Aorta (tissue), 5 donors: ENCODE measurements around the gene MAP2K3. TPM values are rescaled to one million over a fixed set of nuclear protein-coding genes. Genes with fewer than 3 reads are reported as not detected.
"Not testable (repeated sequence)": the region's sequence is repeated elsewhere in the genome, so short reads cannot be mapped to it uniquely, and the experiment has no call there.

Experiments used
- ATAC-seq: fragments of 200-7000 bp; cut with Tn5 transposase; one replicate; pipeline ENCODE4 v1.9.1; 2022; ENCODE audit warnings: moderate library complexity; ENCODE audit not compliant: low FRiP score
- DNase-seq, 2 donors: peaks; one replicate each; pipeline ENCODE4 v3.0.0-alpha.2; 2020
- H3K27ac ChIP-seq, 2 donors: one replicate each; pipeline ENCODE4 v1.5.1; 2013; ENCODE audit warnings: low read length in 2 of 2, mild to moderate bottlenecking in 2 of 2, moderate library complexity in 2 of 2, control low read depth in 1 of 2, inconsistent platforms in 1 of 2, low read depth in 1 of 2
- H3K27me3 ChIP-seq, 2 donors: one replicate each; pipeline ENCODE4 v1.6.1; 2013; ENCODE audit warnings: control low read depth in 1 of 2, low read length in 1 of 2, mild to moderate bottlenecking in 1 of 2, moderate library complexity in 1 of 2; ENCODE audit not compliant: insufficient read depth in 2 of 2, control insufficient read depth in 1 of 2
- H3K36me3 ChIP-seq, 2 donors: one replicate each; pipeline ENCODE4 v1.6.1; 2013; ENCODE audit warnings: control low read depth in 1 of 2, low read length in 1 of 2, mild to moderate bottlenecking in 1 of 2; ENCODE audit not compliant: insufficient read depth in 2 of 2, control insufficient read depth in 1 of 2
- H3K4me1 ChIP-seq, 2 donors: one replicate each; pipeline ENCODE4 v1.6.1; 2013; ENCODE audit warnings: low read length in 2 of 2, control low read depth in 1 of 2, mild to moderate bottlenecking in 1 of 2, moderate library complexity in 1 of 2; ENCODE audit not compliant: insufficient read depth in 2 of 2, control insufficient read depth in 1 of 2
- H3K4me3 ChIP-seq, 2 donors: one replicate each; pipeline ENCODE4 v1.5.1; 2013; ENCODE audit warnings: low read length in 2 of 2, control low read depth in 1 of 2, mild to moderate bottlenecking in 1 of 2
- H3K9me3 ChIP-seq: one replicate; pipeline ENCODE4 v1.6.1; 2013; ENCODE audit warnings: mild to moderate bottlenecking, low read length; ENCODE audit not compliant: control insufficient read depth
- WGBS, 2 donors: extraction: QIAGEN DNeasy Blood & Tissue Kit; methylation state at CpG; one replicate each; pipeline ENCODE4 v1.1.7; 2013; 5-methylcytosine and 5-hydroxymethylcytosine counted together
- intact Hi-C, 2 donors: fragments of 100-400 bp; cut with DNase I; formaldehyde crosslinking; loops; one replicate each; pipeline versions ENCODE4 v1.14.2 to v1.15.0; 2022
- polyA plus RNA-seq, 2 donors: library from polyadenylated mRNA; stranded (reverse); fragments of 200-250 nt; gene quantifications; one replicate each; pipeline ENCODE4 v1.2.3, GENCODE V29; 2013
- total RNA-seq, 2 donors: library from RNA; stranded (reverse); fragmentation: NEBNext Ultra II Directional; extraction: Animal tissue kit (Norgen Biotek cat#: 25700); gene quantifications; one replicate each; pipeline ENCODE4 v1.2.1, GENCODE V29; 2021
- donor health status: healthy with polysubstance abuse.
- donor health status: Bipolar disorder and iron deficiency.
- donor health status: DM: no; HTN: no; CAD: no.
- donor health status: DM: no; HTN: no; CAD: no.
- donor health status: DM: yes; HTN: yes; CAD: no.

MAP2K3 gene
- total and polyA plus RNA-seq, 4 donors = 21.8 to 82.6 (median 50.1) TPM

GRCh38 chr17:21349358-21350050 is 65.0 kb downstream of the MAP2K3 start:
- intact Hi-C loops, H3K4me1 ChIP-seq, H3K4me3 ChIP-seq, H3K36me3 ChIP-seq, ATAC-seq, H3K9me3 ChIP-seq, H3K27ac ChIP-seq, H3K27me3 ChIP-seq: not testable (repeated sequence)
- 80 to 83% methylated on average over 5 of the region's 6 CpGs for WGBS, 2 donors
- peak; percentile 17 to 23 for DNase-seq

DNA sequence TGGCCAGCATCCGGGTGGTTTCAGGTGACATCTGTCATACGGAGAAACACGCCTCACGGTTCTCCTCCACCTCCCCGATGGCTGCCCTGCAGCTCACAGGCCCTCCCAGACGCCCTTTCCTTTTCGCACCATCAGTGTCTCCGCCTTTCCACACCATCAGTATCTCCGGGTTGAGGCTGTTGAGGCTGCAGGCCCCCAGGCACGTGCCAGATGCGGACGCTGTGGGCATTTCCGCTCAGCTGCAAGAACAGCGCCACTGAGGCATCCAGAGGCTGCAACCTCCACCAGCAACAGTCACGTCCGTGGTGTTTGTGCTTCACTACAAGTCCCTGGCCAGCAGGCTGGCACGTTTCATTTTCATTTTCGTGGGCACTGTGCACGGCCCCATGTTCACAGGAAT is 66.0 kb downstream of the MAP2K3 start:
- DNase-seq = peak; percentile 23 to 27
- H3K4me3 ChIP-seq, H3K27me3 ChIP-seq, H3K9me3 ChIP-seq, H3K27ac ChIP-seq, H3K4me1 ChIP-seq, H3K36me3 ChIP-seq, ATAC-seq, intact Hi-C loops: not testable (repeated sequence)
- WGBS, 2 donors = 91 to 96% methylated on average over 16 to 19 of the region's 19 CpGs

- Histone ChIP-seq H3K4me1 (no peaks in the 10 kb centered on the region), H3K27ac (no peak overlapping the region), H3K4me3 (no peak overlapping the region), H3K9me3 (no peaks in the 10 kb centered on the region), H3K36me3 (no peaks in the 10 kb centered on the region), H3K27me3 (no peaks in the 10 kb centered on the region)
- intact Hi-C loops = no loop called here
- DNase-seq = peak; percentile 34 to 64
- WGBS, 2 donors = 70 to 81% methylated on average over 3 of the region's 3 CpGs
- ATAC-seq = no peak
These were observed 67.0 kb downstream of the MAP2K3 start for GRCh38 chr17:21351366-21352065.

DNA sequence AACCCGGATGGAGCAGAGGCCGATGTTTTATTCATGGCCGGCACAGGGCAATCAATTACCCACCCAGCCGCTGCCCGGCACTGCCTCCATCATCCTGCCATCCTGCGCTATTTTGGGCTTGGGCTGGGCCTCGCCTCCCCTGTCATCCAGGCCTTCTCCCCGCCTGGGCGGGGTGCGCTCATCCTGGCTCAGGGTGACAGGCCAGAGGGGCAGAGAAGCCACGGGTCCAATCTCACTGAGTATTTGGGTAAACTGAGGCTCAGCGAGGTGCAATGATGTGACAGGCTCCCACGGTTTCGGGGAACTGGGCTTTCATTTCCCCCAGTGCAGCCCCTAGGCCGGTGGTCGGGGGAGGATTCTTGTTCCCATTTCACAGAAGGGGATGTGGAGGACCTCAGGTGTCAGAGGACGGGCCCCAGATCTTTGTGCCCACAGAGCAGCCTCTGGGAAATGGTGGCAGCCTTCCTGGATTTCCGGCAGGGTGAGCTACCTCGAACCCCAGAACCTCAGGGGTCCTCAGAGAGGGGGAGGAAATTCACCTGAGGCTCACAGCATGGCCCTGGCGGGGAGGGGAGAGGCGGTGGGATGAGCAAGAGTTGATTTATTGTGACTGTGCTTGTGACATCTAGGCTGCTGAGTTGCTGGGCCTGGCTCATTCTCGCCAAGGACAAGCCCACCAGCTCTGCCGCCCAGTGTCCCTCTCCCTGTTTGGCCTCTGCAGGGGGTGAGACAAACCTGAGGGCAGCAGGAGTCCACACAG is 67.9 kb downstream of the MAP2K3 start:
- Histone ChIP-seq H3K27ac (no peak overlapping the region), H3K36me3 (no peaks in the 10 kb centered on the region), H3K4me1 (no peaks in the 10 kb centered on the region), H3K27me3 (no peaks in the 10 kb centered on the region), H3K4me3 (no peak overlapping the region), H3K9me3 (no peaks in the 10 kb centered on the region)
- ATAC-seq (no peak), DNase-seq (peak; percentile 37 to 47)
- 93% methylated on average over 23 of the region's 23 CpGs for WGBS, 2 donors
- intact Hi-C loops = no loop called here

- no peaks in the 10 kb centered on the region for H3K27me3 ChIP-seq
- no peaks in the 10 kb centered on the region for H3K36me3 ChIP-seq
- H3K9me3 ChIP-seq = no peaks in the 10 kb centered on the region
- 92 to 93% methylated on average over 8 of the region's 8 CpGs for WGBS, 2 donors
- H3K4me1 ChIP-seq = no peaks in the 10 kb centered on the region
- ATAC-seq = no peak
- H3K27ac ChIP-seq = no peak overlapping the region
- intact Hi-C loops = no loop called here
- H3K4me3 ChIP-seq = no peak overlapping the region
- peak; percentile 24 to 59 for DNase-seq
These were observed 68.4 kb downstream of the MAP2K3 start for GRCh38 chr17:21352981-21353265.

DNA sequence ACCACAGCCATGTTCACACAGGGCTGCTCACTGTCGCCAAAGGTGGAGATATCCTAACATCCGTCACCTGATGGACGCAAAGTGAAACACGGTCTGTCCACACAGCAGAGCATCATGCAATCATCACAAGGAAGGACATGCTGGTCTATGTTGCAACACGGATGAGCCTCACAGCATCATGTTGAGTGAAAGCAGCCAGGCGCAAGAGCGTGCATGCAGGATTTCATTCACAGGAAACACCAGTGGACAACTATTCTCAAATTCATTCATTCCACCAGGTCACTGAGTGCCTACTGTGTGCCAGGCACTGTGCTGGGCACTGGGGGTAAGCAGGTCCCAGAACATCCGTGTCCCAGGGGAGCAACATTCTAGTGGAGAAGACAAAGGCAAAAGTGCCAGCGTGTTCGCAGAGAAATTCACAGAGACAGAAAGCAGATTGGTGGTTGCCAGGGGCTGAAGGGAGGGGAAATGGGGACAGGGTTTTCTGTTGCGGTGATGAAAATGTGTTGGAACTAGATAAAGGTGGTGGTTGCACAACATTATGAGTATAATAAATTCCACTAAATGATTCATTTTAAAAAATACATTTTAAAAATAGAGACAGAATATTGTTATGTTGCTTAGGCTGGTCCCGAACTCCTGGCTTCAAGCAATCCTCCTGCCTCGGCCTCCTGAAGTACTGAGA is 69.0 kb downstream of the MAP2K3 start:
- H3K27ac ChIP-seq = no peak overlapping the region
- peak; percentile 34 for ATAC-seq

DNA sequence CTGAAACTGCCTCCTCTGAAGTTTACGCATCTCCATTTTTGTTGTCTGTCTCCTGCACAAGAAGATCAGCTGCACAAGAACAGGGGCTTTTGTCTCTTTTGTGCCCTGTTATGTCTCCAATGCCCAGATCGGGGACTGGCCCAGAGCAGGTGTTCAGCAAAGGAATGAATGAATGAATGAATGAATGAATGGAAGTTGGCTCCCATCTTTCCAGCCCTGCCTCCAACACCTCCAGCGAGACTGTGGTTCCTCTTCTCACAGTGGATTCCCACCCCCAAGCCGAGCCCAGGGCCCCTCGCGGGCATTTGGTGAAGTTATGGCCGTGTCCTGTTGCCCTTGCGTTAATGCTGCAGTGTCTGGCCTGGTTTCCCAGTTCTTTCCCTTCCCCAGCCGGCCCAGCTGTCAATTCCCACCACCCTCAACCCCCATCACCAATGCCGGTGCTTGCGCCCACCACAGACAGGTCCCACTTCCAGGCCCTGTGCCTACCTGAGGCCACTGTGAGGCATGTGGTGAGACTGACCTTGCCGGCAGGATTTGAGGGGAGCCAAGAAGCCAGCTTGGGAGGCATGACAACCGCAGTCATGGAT is 70.4 kb downstream of the MAP2K3 start:
- Histone ChIP-seq H3K27me3 (no peaks in the 10 kb centered on the region), H3K36me3 (no peaks in the 10 kb centered on the region), H3K27ac (no peak overlapping the region), H3K4me3 (no peak overlapping the region), H3K9me3 (no peaks in the 10 kb centered on the region), H3K4me1 (no peaks in the 10 kb centered on the region)
- DNase-seq = peak in 1 of 2 donors; percentile 73
- ATAC-seq = no peak
- WGBS, 2 donors = 94 to 97% methylated on average over 13 of the region's 13 CpGs
- intact Hi-C loops = no loop called here

More for the DNA sequence above, 69.0 kb downstream of the MAP2K3 start:
- no peak overlapping the region for H3K4me3 ChIP-seq
- H3K36me3 ChIP-seq = no peaks in the 10 kb centered on the region
- no peaks in the 10 kb centered on the region for H3K27me3 ChIP-seq
- H3K4me1 ChIP-seq = no peaks in the 10 kb centered on the region
- DNase-seq = peak; percentile 34 to 64
- intact Hi-C loops = no loop called here
- no peaks in the 10 kb centered on the region for H3K9me3 ChIP-seq
- 68 to 75% methylated on average over 13 of the region's 13 CpGs for WGBS, 2 donors

- 86 to 93% methylated on average over 12 of the region's 12 CpGs for WGBS, 2 donors
- intact Hi-C loops = no loop called here
These were observed 71.1 kb downstream of the MAP2K3 start for GRCh38 chr17:21355586-21355985.

More at GRCh38 chr17:21355586-21355985, 71.1 kb downstream of the MAP2K3 start:
- no peak overlapping the region for H3K27ac ChIP-seq
- no peaks in the 10 kb centered on the region for H3K36me3 ChIP-seq
- no peaks in the 10 kb centered on the region for H3K27me3 ChIP-seq
- no peak overlapping the region for H3K4me3 ChIP-seq
- DNase-seq (no peak), ATAC-seq (no peak)
- H3K4me1 ChIP-seq = no peaks in the 10 kb centered on the region
- H3K9me3 ChIP-seq = no peaks in the 10 kb centered on the region
